Memory B cell (primary cell): ENCODE data around the gene UBE2V1.

Experiments used
- ATAC-seq: fragments of 150-1000 bp; cut with Tn5 transposase; 2 replicates; pipeline ENCODE4 v1.10.0; 2021; ENCODE audit warnings: low read depth, mild to moderate bottlenecking, moderate library complexity
- DNase-seq, 2 donors: peaks; one replicate each; pipeline ENCODE4 v3.0.0; 2022; ENCODE audit warnings: low spot score in 2 of 2
- H3K27ac Mint-ChIP-seq: one replicate; pipeline ENCODE4 v1.8.0; 2022; ENCODE audit warnings: mild to moderate bottlenecking, moderate library complexity, mixed read lengths
- H3K27me3 Mint-ChIP-seq: one replicate; pipeline ENCODE4 v1.8.0; 2022; ENCODE audit warnings: mixed read lengths
- H3K36me3 Mint-ChIP-seq: one replicate; pipeline ENCODE4 v1.8.0; 2022; ENCODE audit warnings: mild to moderate bottlenecking, mixed read lengths
- H3K4me1 Mint-ChIP-seq: one replicate; pipeline ENCODE4 v1.8.0; 2022; ENCODE audit warnings: mixed read lengths
- H3K4me3 Mint-ChIP-seq: one replicate; pipeline ENCODE4 v1.8.0; 2022; ENCODE audit warnings: mild to moderate bottlenecking, moderate library complexity, mixed read lengths
- H3K9me3 Mint-ChIP-seq: one replicate; pipeline ENCODE4 v1.8.0; 2022; ENCODE audit warnings: mixed read lengths

The UBE2V1 gene

GRCh38 chr20:50101281-50101680 lies 11.7 kb downstream of the UBE2V1 start:
- no peak overlapping the region for H3K4me3 Mint-ChIP-seq
- peaks cover 31% of the 10 kb centered on the region for H3K4me1 Mint-ChIP-seq
- DNase-seq, result no peak
- H3K36me3 Mint-ChIP-seq, result peaks cover 14% of the 10 kb centered on the region
- no peak overlapping the region for H3K27ac Mint-ChIP-seq
- H3K27me3 Mint-ChIP-seq, result no peaks in the 10 kb centered on the region
- no peak for ATAC-seq
- H3K9me3 Mint-ChIP-seq, result no peaks in the 10 kb centered on the region

GRCh38 chr20:50100552-50100951 lies 12.4 kb downstream of the UBE2V1 start:
- no peak overlapping the region for H3K4me3 Mint-ChIP-seq
- H3K4me1 Mint-ChIP-seq, result peaks cover 29% of the 10 kb centered on the region
- peaks cover 16% of the 10 kb centered on the region for H3K36me3 Mint-ChIP-seq
- no peak overlapping the region for H3K27ac Mint-ChIP-seq
- DNase-seq (no peak), ATAC-seq (no peak)
- no peaks in the 10 kb centered on the region for H3K9me3 Mint-ChIP-seq
- no peaks in the 10 kb centered on the region for H3K27me3 Mint-ChIP-seq

GRCh38 chr20:50099565-50099991 lies 13.4 kb downstream of the UBE2V1 start:
- peaks cover 29% of the 10 kb centered on the region for H3K4me1 Mint-ChIP-seq
- no peaks in the 10 kb centered on the region for H3K27me3 Mint-ChIP-seq
- no peak overlapping the region for H3K4me3 Mint-ChIP-seq
- H3K27ac Mint-ChIP-seq, result no peak overlapping the region
- H3K36me3 Mint-ChIP-seq, result peaks cover 19% of the 10 kb centered on the region
- no peaks in the 10 kb centered on the region for H3K9me3 Mint-ChIP-seq
- ATAC-seq, result no peak
- no peak for DNase-seq

GRCh38 chr20:50099113-50099512 lies 13.8 kb downstream of the UBE2V1 start:
- no peak overlapping the region for H3K4me3 Mint-ChIP-seq
- H3K27me3 Mint-ChIP-seq, result no peaks in the 10 kb centered on the region
- H3K36me3 Mint-ChIP-seq, result peaks cover 19% of the 10 kb centered on the region
- H3K27ac Mint-ChIP-seq, result no peak overlapping the region
- no peak for DNase-seq
- no peak for ATAC-seq
- H3K4me1 Mint-ChIP-seq, result peaks cover 29% of the 10 kb centered on the region
- H3K9me3 Mint-ChIP-seq, result no peaks in the 10 kb centered on the region

- Mint-ChIP-seq H3K4me3 (no peak overlapping the region), H3K27ac (peak overlapping the region; percentile 1), H3K27me3 (no peaks in the 10 kb centered on the region), H3K36me3 (peaks cover 21% of the 10 kb centered on the region), H3K4me1 (peaks cover 28% of the 10 kb centered on the region), H3K9me3 (no peaks in the 10 kb centered on the region)
- ATAC-seq (no peak), DNase-seq (no peak)
Observed at GRCh38 chr20:50098259-50098658, 14.7 kb downstream of the UBE2V1 start.

GRCh38 chr20:50097843-50098242 lies 15.1 kb downstream of the UBE2V1 start:
- Mint-ChIP-seq H3K4me3 (no peak overlapping the region), H3K36me3 (peaks cover 24% of the 10 kb centered on the region), H3K4me1 (peaks cover 25% of the 10 kb centered on the region), H3K27me3 (no peaks in the 10 kb centered on the region), H3K27ac (peak overlapping the region; percentile 1), H3K9me3 (no peaks in the 10 kb centered on the region)
- ATAC-seq (no peak), DNase-seq (no peak)

GRCh38 chr20:50096237-50096636 lies 16.7 kb downstream of the UBE2V1 start:
- H3K4me3 Mint-ChIP-seq, result no peak overlapping the region
- peaks cover 22% of the 10 kb centered on the region for H3K36me3 Mint-ChIP-seq
- peak overlapping the region; percentile 28 for H3K27ac Mint-ChIP-seq
- peaks cover 15% of the 10 kb centered on the region for H3K4me1 Mint-ChIP-seq
- no peaks in the 10 kb centered on the region for H3K9me3 Mint-ChIP-seq
- DNase-seq (no peak), ATAC-seq (no peak)
- no peaks in the 10 kb centered on the region for H3K27me3 Mint-ChIP-seq

- peaks cover 15% of the 10 kb centered on the region for H3K4me1 Mint-ChIP-seq
- no peaks in the 10 kb centered on the region for H3K27me3 Mint-ChIP-seq
- H3K36me3 Mint-ChIP-seq, result peaks cover 22% of the 10 kb centered on the region
- DNase-seq (no peak), ATAC-seq (no peak)
- H3K27ac Mint-ChIP-seq, result no peak overlapping the region
- no peaks in the 10 kb centered on the region for H3K9me3 Mint-ChIP-seq
- H3K4me3 Mint-ChIP-seq, result no peak overlapping the region
Observed at GRCh38 chr20:50095476-50096078, 17.4 kb downstream of the UBE2V1 start.

- no peak overlapping the region for H3K27ac Mint-ChIP-seq
- no peak for ATAC-seq
- H3K4me1 Mint-ChIP-seq, result peaks cover 15% of the 10 kb centered on the region
- DNase-seq, result no peak
- H3K4me3 Mint-ChIP-seq, result no peak overlapping the region
- H3K9me3 Mint-ChIP-seq, result no peaks in the 10 kb centered on the region
- no peaks in the 10 kb centered on the region for H3K27me3 Mint-ChIP-seq
- H3K36me3 Mint-ChIP-seq, result peaks cover 23% of the 10 kb centered on the region
Observed at GRCh38 chr20:50094522-50094921, 18.4 kb downstream of the UBE2V1 start.

GRCh38 chr20:50093240-50093639 lies 19.7 kb downstream of the UBE2V1 start:
- Mint-ChIP-seq H3K27me3 (no peaks in the 10 kb centered on the region), H3K36me3 (peaks cover 24% of the 10 kb centered on the region), H3K27ac (no peak overlapping the region), H3K4me3 (no peak overlapping the region), H3K4me1 (peaks cover 9% of the 10 kb centered on the region), H3K9me3 (no peaks in the 10 kb centered on the region)
- ATAC-seq, result no peak
- no peak for DNase-seq

GRCh38 chr20:50092436-50092835 lies 20.5 kb downstream of the UBE2V1 start:
- DNase-seq, result no peak
- no peaks in the 10 kb centered on the region for H3K27me3 Mint-ChIP-seq
- H3K9me3 Mint-ChIP-seq, result no peaks in the 10 kb centered on the region
- H3K36me3 Mint-ChIP-seq, result peaks cover 20% of the 10 kb centered on the region
- peaks cover 5% of the 10 kb centered on the region for H3K4me1 Mint-ChIP-seq
- ATAC-seq, result no peak
- H3K27ac Mint-ChIP-seq, result no peak overlapping the region
- no peak overlapping the region for H3K4me3 Mint-ChIP-seq

GRCh38 chr20:50089787-50090177 lies 23.2 kb downstream of the UBE2V1 start:
- Mint-ChIP-seq H3K9me3 (no peaks in the 10 kb centered on the region), H3K4me3 (no peak overlapping the region), H3K4me1 (peaks cover 16% of the 10 kb centered on the region), H3K27ac (peak overlapping the region; percentile 56), H3K36me3 (peaks cover 14% of the 10 kb centered on the region), H3K27me3 (no peaks in the 10 kb centered on the region)
- ATAC-seq (no peak), DNase-seq (no peak)

GRCh38 chr20:50089140-50089786 lies 23.7 kb downstream of the UBE2V1 start:
- H3K4me3 Mint-ChIP-seq, result no peak overlapping the region
- H3K36me3 Mint-ChIP-seq, result peaks cover 14% of the 10 kb centered on the region
- peaks cover 16% of the 10 kb centered on the region for H3K4me1 Mint-ChIP-seq
- no peak for ATAC-seq
- H3K27ac Mint-ChIP-seq, result peak overlapping the region; percentile 2
- no peaks in the 10 kb centered on the region for H3K9me3 Mint-ChIP-seq
- no peaks in the 10 kb centered on the region for H3K27me3 Mint-ChIP-seq
- no peak for DNase-seq

GRCh38 chr20:50088022-50088421 lies 24.9 kb downstream of the UBE2V1 start:
- Mint-ChIP-seq H3K27me3 (no peaks in the 10 kb centered on the region), H3K9me3 (no peaks in the 10 kb centered on the region), H3K36me3 (peaks cover 7% of the 10 kb centered on the region), H3K4me3 (no peak overlapping the region), H3K27ac (peak overlapping the region; percentile 38), H3K4me1 (peaks cover 15% of the 10 kb centered on the region)
- DNase-seq (no peak), ATAC-seq (no peak)
